GM18498 (cell line): ENCODE results near the gene ROBO1.

Source experiments
- ATAC-seq: cut with Tn5 transposase; IDR thresholded peaks from one replicate; pipeline ENCODE4 v1.9.1; 2021; ENCODE audit warnings: mild to moderate bottlenecking, moderate library complexity; ENCODE audit not compliant: unreplicated experiment

Gene ROBO1

GRCh38 chr3:79672075-79672474, 95.7 kb downstream of the ROBO1 start:
- ATAC-seq: no peak

DNA sequence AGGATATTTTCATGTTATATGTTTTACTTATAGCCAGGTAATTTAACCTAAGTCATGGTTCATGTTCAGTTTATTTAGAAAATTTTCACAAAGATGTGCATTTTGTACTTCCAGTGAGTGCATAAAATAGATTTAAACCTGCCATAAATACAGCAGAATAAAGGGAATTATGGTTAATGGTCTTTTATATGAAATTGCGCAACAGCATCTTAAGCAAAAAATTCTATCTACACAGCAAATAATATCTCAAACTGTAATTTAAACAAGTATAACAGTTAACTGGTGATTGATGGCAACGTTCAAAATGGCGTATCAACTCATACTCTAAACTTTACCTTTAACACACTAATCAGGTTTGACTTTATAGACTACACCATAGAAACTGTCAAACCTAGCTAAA, 97.6 kb downstream of the ROBO1 start:
- no peak for ATAC-seq

GRCh38 chr3:79664455-79664854, 103.3 kb downstream of the ROBO1 start:
- ATAC-seq: no peak

DNA sequence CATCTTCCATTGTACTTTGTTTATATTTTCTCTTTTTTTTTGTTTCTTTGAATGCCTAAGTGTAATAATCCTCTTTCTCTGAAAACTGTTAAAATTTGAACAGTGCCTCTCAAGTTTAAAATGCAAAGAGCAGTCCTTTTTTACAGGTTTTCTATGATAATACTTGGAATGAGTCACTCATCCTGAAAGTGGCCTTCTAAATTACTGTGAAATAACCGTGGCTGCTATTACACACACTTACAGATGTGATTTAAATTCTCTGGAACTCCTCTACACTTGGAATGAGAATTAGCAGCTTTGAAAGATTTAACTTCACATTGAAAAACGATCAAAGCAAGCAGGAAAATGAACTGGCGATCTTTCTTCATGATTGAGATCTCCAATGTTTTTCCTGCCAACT, 105.9 kb downstream of the ROBO1 start:
- no peak for ATAC-seq

GRCh38 chr3:79657076-79657475, 110.7 kb downstream of the ROBO1 start:
- ATAC-seq: no peak

DNA sequence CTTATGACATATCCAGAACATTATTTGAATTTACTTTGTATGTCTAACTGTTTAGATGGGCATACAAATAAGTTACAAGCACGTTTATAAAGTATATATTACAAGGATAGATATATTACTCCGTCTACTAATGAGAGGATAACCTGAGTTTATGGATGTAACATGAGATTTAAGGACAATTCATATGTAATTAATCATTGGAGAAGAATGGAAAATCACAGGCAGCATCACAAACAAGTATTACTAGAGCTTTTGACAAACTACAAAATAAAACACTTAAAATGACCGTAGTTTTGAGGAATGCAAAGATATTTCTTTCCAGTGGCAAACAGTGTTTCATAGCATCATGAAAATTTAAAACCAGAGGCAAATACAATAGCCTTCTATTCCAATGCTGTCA, 113.8 kb downstream of the ROBO1 start:
- no peak for ATAC-seq

DNA sequence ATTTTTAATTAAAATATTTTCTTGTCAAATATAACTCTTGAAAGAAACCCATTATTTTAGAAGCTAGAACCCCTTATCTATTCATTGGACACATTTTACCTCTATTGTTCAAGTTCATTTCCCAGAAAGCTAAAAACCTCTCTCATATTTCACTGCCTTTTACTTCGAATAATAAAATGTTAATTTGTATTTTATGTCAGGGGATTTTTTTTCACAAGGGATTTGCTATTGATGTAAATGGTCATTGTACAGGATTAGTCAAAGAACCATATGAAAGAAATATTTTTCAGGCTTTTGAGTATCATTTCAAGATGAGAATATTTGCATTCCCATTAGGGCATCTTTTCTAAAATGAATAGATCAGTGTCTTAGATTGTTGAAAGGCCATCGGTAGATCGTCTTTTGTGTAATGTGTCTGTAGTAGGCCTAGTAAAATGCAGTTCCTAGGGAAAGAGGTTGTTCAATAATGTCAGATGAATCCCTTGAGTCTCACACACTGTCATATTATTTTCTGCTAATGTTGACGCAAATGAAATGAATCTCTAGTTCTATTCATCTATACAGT, 114.5 kb downstream of the ROBO1 start:
- ATAC-seq: no peak

DNA sequence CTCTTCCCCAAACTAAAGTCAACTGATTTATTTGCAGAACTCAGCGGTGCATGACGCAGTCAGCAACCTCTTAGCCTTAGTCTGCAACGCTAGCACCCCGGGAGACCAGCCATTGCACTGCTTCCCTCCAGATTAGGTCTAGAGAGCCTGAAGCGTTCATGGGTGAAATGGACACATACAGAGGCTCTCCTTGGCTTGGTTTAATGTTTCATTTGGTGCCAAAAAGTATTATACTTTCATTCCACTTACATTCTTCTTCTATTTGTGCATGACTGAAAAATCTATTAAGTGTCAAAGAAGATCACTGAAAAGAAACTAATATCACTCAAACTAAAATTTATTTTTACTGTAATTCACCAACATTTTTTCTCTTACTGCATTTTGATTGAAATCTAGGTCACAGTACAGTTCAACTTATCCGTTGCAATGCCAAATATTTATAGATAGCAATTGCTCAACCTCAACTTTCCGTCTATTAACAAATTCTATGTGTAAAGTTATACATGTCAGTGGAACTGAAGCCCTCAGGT, 116.2 kb downstream of the ROBO1 start:
- no peak for ATAC-seq

- ATAC-seq: no peak
Observed at GRCh38 chr3:79639855-79640254, 127.9 kb downstream of the ROBO1 start.

GRCh38 chr3:79636372-79636771, 131.4 kb downstream of the ROBO1 start:
- no peak for ATAC-seq

DNA sequence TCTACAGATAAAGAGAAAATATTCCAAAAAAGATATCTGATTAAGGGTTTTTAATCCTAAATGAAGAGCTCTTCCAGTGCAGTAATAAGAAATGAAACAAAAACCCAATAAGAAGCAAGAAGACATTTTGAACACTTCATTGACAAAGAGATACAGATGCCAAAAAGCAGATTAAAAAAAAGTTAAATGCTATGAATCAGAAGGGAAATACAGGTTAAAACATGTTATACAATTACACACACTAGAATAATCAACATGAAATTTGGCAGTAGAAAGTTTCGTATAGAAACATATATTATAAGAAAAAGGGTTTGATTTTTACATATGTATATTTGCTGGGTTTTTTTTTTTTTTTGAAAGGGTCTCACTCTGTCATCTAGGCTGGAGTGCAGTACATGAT, 135.0 kb downstream of the ROBO1 start:
- ATAC-seq: no peak

DNA sequence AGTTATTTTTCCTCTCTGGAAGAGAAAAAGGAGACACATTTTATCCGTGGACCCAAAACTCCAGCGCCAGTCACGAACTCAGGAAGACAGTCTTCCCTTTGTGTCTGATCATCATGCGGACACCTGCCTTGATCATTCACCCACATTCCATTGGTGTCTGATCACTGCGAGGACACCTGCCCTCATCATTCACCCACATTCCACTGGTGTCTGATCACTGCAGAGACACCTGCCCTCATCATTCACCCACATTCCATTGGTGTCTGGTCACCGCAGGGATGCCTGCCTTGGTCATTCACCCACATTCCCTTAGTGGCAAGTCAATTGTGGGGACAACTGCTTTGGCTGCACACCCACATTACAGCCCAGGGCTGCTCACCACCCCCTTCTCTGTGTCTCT, 148.9 kb downstream of the ROBO1 start:
- ATAC-seq: no peak

DNA sequence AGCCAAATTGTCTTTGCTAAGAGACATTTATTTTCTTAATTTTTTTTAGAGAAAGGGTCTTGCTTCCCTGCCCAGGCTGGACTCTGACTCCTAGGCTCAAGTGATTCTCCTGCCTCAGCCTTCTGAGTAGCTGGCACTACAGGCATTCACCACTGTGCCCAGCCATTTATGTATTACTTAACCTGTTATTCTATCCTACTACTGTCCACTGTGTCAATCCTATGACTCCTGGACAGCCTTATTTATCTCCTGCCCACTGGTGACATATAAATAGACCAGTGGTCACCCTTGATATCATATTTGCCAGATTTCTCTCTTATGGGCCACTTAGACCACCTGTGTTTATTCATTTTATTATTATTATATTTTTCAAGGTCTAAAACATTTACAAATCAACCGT, 161.4 kb downstream of the ROBO1 start:
- ATAC-seq: no peak

GRCh38 chr3:79604681-79605080, 163.1 kb downstream of the ROBO1 start:
- no peak for ATAC-seq

DNA sequence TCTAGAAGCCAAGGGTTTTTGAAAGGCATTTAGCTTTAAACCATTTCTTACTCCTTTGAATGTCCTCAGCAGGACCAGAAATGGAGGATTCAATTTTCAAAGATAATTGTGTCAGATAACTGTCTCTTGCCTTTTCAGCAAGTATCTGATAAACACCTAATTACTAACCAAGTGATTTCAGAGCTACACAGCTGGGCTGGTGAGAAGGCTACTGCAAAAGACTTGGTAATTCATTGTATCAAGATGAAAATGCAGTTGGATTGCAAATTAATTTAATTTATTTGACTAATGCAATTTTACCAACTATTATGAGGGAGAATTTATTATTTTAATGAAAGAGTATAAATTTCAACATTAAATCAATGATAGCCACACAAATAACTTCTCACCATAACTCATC, 165.4 kb downstream of the ROBO1 start:
- ATAC-seq: no peak

- no peak for ATAC-seq
Observed at GRCh38 chr3:79598594-79598993, 169.2 kb downstream of the ROBO1 start.

GRCh38 chr3:79597709-79598108, 170.1 kb downstream of the ROBO1 start:
- ATAC-seq: no peak

DNA sequence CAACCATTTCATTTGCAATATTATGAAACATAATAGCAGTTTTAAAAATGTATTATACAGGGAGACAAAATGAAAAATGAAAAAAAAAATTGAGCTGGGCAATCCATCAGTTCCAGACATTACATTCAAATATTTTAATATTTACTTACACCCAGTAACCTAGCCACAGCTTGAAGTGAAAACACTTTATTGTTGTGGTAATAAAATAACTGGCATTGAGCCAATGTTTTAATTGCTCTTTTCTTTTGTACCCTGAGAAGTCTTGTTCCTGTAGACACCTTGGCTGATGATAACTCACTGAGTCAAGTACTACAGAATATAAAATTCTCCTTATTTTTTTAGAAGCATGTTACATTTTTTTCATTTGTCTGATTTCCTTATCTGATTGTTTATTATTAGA, 180.6 kb downstream of the ROBO1 start:
- no peak for ATAC-seq

DNA sequence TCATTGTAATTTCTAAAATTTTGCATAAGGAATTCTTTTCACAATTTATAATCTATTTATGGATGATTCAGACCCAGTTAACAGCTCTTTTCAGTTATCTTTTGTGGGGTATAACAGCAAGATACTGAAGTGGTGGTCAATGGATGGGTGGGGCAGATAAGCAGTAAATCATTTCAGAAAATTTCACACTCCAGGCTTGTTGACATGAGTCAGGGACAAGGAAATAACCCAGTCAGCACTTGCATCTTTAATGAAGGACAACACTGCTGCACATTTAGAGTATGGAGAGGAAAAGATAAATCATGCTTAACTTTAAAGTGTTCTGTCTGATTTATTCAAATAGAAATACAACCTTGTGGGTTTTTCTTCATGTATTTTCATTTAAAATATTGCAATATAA, 181.6 kb downstream of the ROBO1 start:
- no peak for ATAC-seq

GRCh38 chr3:79572930-79573329, 194.9 kb downstream of the ROBO1 start:
- no peak for ATAC-seq

DNA sequence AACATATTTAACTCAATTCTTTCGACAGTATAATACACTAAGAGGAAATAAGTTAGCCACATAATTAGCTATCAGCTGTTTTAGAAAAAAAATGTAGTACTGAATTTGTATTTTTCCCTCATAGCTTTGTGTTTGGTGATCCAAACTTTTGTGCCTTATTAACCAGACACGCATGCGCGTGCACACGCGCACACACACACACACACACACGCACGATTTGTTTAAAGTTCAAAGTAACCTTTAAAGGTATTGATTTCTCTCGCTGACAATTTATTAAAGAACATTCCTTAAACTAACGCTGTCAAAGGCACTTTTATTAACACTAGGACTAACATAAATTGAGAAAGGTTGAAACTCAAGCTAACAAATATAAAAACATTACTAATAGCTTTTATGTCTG, 198.9 kb downstream of the ROBO1 start:
- no peak for ATAC-seq

DNA sequence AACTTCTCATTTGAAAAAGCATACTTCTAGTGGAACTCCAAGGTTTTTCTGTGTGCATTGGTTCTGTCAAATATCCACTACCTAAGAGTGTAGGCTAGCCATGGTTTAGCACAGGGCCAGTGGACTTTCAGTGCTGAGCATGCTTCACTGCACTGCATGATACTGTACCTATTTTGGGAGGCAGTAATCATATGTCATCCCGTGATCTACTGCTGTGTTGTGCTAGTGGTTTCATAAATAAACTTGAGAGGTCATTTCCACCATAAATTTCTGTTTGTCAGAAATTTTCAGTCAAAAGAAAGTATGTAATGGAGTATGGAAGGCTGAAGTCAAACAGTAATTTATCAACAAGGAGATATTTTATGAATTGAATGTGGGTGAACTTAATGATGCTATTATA, 203.6 kb downstream of the ROBO1 start:
- no peak for ATAC-seq

DNA sequence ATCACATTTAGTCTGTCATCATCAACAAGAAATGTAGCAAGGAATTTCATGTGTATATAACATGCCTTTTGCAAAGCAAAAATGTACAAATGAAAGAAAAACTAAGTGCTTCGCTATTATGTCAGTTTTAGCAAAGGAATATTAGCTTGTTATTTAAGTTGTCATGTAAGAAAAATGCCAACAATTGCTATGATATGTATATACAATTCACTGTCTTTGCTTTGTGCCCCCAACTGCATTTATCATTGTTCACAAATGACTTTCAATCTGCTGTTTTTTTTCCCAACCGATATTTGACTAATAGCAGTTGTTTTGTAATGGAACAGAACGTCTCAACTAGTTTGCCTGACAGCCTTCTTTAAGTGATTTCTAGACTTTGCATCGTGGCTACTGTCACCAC, 207.1 kb downstream of the ROBO1 start:
- ATAC-seq: no peak
